Non-pigmented ciliary epithelial cell (primary cell): ENCODE results near the gene RBM8A.

ENCODE experiments used
- DNase-seq: peaks from one replicate; pipeline ENCODE4 v3.0.0-alpha.2; 2010; ENCODE audit warnings: low read depth

RBM8A gene

DNA sequence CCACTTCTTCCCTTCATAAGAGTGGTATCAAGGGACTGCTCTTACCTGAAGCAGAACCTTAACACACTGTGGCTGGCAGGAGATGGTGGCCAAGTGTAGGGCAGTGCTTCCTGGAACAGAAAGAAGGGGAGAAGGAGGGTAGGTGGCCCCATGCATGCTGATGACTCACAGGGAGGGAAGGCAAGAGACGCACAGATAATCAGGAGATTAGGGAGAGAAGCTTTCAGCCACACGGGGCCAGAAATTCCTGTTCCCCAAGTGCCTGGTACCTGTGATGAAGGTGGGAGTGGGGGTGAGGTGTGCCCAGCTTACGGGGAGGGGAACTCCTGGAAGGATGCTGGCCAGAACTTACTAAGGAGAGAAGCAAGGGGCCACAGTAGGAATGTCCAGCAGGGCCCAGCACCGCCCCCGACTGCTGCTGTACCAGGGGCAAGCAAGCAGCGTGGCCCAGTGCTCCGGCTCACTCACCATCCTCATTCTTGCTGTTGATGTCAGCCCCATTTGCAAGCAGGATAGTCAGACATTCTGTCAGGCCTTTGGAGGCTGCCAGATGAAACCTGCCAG lies 49.3 kb downstream of the RBM8A start:
- no peak for DNase-seq

- no peak for DNase-seq
Measured at GRCh38 chr1:145874646-145875045, 52.6 kb downstream of the RBM8A start.

DNA sequence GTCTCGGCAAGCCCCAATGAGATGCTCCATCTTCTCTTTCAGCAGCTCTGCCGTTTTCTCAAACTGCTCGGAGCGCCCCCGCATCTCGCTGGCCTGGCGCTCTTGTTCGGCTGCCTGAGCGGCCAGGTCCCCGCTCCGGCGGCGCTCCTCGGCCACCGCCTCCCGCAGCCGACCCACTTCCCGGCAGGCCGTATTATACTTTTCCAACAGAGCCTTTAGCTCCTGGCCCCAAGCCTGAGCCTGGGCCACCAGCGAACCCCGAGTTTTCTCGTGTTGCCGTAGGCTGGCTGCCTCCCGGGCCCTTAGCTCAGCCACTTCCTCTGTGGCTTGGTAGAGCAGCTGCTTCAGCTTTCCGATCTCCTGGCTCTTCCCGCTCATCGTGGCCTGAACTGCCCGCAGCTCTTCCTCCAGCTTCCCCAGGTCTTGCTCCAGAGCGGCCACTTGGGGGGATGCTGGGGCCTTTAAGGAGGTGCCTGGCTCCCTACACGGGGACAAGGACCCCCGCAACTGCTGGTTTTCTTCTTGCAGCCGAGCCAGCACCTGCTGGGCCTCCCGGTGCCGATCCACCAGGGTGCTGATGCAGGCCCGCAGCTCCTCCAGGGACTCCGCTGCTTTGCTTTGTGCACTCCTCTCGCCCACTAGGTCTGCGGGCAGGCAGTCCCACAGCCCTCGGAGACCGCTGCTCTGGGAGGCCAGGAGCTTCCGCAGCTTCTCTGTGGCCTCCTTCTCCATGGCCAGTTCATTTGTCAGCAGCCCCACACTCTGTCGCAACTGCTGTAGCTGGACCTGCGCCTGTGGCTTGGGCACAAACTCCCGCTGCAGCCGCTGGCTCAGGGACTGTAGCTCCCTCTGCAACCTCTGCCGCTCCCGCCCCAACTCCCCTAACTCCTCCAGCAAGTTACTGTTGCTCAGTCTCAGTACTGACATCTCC lies 55.0 kb downstream of the RBM8A start:
- DNase-seq, result no peak
